Transverse colon (tissue), 4 donors: ENCODE data around the gene PI4KA. TPM values are rescaled to one million over a fixed set of nuclear protein-coding genes. Genes with fewer than 3 reads are reported as not detected.

Experiments
- DNase-seq: peaks from one replicate; pipeline ENCODE4 v3.0.0-alpha.2; 2019
- H3K27ac ChIP-seq, 4 donors: fragments of 200-600 bp; sonication (generic); 2 replicates each; pipeline ENCODE4 v1.5.1; 2016 to 2018; ENCODE audit warnings: inconsistent platforms in 4 of 4
- H3K27me3 ChIP-seq: fragments of 200-600 bp; sonication (generic); 2 replicates; pipeline ENCODE4 v1.5.1; 2017; ENCODE audit warnings: inconsistent platforms
- H3K36me3 ChIP-seq, 4 donors: fragments of 200-600 bp; sonication (generic); 2 replicates each; pipeline ENCODE4 v1.5.1; 2017 to 2019; ENCODE audit warnings: inconsistent platforms in 4 of 4
- H3K4me1 ChIP-seq, 4 donors: fragments of 200-600 bp; sonication (generic); 2 replicates each; pipeline ENCODE4 v1.5.1; 2017 to 2020; ENCODE audit warnings: inconsistent platforms in 4 of 4
- H3K4me3 ChIP-seq, 4 donors: fragments of 200-600 bp; sonication (generic); 1 replicate in 1 of 4; 2 replicates in 3 of 4; pipeline versions ENCODE4 v1.5.1 to v1.6.1; 2017 to 2019; ENCODE audit warnings: inconsistent platforms in 4 of 4
- H3K9me3 ChIP-seq, 2 donors: fragments of 200-600 bp; sonication (generic); 2 replicates each; pipeline ENCODE4 v1.5.1; 2017 to 2019; ENCODE audit warnings: inconsistent platforms in 2 of 2
- EP300 ChIP-seq: sonication (generic); formaldehyde crosslinking; IDR thresholded peaks from one replicate; pipeline ENCODE4 v1.6.1; 2017; ENCODE audit warnings: antibody characterized with exemption, low read depth
- POLR2A ChIP-seq: fragments of 450-650 bp; IDR thresholded peaks from one replicate; pipeline ENCODE4 v1.6.1; 2016; ENCODE audit warnings: antibody characterized with exemption, mild to moderate bottlenecking, moderate library complexity
- POLR2AphosphoS5 ChIP-seq, 3 donors: sonication (generic); formaldehyde crosslinking; IDR thresholded peaks; one replicate each; pipeline ENCODE4 v1.6.1; 2016; ENCODE audit warnings: antibody characterized with exemption in 3 of 3
- WGBS, 2 donors: methylation state at CpG; one replicate each; pipeline ENCODE4 v1.1.5; 2018; ENCODE audit warnings: low coverage in 1 of 2; 5-methylcytosine and 5-hydroxymethylcytosine counted together
- in situ Hi-C, 4 donors: fragments of 200-750 bp; cut with MboI; loops; one replicate each; pipeline versions ENCODE4 v1.15.0 to v1.15.1; 2017; ENCODE audit warnings: low sequenced_read_pairs in 3 of 4, low pct_ligation_motif_present in 1 of 4, low pct_unique_long_range_greater_than_20kb in 1 of 4
- intact Hi-C: fragments of 100-400 bp; cut with DNase I; formaldehyde crosslinking; loops from one replicate; pipeline ENCODE4 v1.15.1; 2023; ENCODE audit warnings: low total_unique reads
- total RNA-seq, 4 donors: library from RNA; depleted of rRNA; stranded (reverse); fragments of >200 nt; gene quantifications; one replicate each; pipeline ENCODE4 v1.1.0, GENCODE V29; 2016
- TF ChIP-seq, protein P1 (sequence below), 5 experiments: fragments of 200-600 bp in 3 of 5; fragments of 450-650 bp in 2 of 5; sonication (generic) in 3 of 5; IDR thresholded peaks; 1 replicate in 2 of 5; 2 replicates in 3 of 5; pipeline ENCODE4 v1.5.1; 2016 to 2017; ENCODE audit warnings: antibody characterized with exemption in 5 of 5, inconsistent platforms in 3 of 5, mild to moderate bottlenecking in 2 of 5, moderate library complexity in 1 of 5

The PI4KA gene
- total RNA-seq, 4 donors from 2014 or later, result 90.8 to 126 (median 109) TPM

DNA sequence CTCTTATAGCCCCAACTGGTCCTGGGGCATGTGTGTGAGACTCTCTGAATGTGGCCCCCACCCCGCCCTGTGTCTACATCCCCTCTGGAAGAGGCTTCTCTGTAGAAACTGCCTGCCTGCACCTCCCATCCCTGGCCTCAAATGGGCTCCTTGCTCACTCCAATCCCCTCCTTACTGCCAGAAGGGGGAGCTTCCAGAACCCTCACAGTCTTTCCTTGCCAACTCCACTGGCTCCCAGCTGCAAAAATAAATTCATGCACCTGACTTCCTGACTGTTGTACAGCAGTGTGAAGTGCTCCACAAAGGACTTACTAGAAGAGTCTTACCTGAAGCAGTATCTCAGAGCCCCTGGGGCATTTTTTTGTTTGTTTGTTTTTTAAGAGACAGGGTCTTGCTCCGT is 99.9 kb downstream of the PI4KA start:
- 83 to 95% methylated on average over 1 to 2 of the region's 2 CpGs for WGBS, 2 donors
- Histone ChIP-seq H3K4me3 (no peak overlapping the region), H3K27me3 (no peaks in the 10 kb centered on the region), H3K9me3 (no peaks in the 10 kb centered on the region), H3K4me1 (no peaks in the 10 kb centered on the region), H3K27ac (no peak overlapping the region), H3K36me3 (peaks cover 0 to 27% (median 12%) of the 10 kb centered on the region in 4 donors)
- intact Hi-C loops, result no loop called here
- no peak for DNase-seq
- in situ Hi-C loops, result no loop called here
- no peak for TF ChIP-seq POLR2AphosphoS5 (IDR thresholded peaks at IDR 0.05)
- no peak for TF ChIP-seq EP300
- TF ChIP-seq POLR2A, result no peak
- TF ChIP-seq, protein P1, sequence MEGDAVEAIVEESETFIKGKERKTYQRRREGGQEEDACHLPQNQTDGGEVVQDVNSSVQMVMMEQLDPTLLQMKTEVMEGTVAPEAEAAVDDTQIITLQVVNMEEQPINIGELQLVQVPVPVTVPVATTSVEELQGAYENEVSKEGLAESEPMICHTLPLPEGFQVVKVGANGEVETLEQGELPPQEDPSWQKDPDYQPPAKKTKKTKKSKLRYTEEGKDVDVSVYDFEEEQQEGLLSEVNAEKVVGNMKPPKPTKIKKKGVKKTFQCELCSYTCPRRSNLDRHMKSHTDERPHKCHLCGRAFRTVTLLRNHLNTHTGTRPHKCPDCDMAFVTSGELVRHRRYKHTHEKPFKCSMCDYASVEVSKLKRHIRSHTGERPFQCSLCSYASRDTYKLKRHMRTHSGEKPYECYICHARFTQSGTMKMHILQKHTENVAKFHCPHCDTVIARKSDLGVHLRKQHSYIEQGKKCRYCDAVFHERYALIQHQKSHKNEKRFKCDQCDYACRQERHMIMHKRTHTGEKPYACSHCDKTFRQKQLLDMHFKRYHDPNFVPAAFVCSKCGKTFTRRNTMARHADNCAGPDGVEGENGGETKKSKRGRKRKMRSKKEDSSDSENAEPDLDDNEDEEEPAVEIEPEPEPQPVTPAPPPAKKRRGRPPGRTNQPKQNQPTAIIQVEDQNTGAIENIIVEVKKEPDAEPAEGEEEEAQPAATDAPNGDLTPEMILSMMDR (IDR thresholded peaks at IDR 0.05), result no peak

DNA sequence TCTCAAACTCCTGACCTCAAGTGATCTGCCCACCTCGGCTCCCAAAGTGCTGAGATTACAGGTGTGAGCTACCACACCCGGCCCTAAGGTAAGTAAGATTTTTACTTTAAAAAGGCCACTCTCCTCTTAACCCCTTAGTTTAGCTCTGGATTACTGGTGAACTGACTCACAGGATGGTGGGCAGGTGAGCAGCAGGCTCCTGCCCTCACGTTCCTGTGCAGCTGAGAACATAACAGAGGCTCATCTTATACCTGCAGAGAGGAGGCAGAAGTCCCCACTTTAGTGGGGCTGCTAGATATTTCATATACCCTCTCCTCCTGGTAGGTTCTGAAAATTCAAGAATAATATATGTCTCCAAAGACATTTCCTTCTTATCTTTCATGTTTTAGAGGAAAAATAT is 101.8 kb downstream of the PI4KA start:
- no peak for DNase-seq
- H3K4me3 ChIP-seq, result no peak overlapping the region
- in situ Hi-C loops, result no loop called here
- H3K27me3 ChIP-seq, result no peaks in the 10 kb centered on the region
- H3K4me1 ChIP-seq, result no peaks in the 10 kb centered on the region
- no peak overlapping the region for H3K27ac ChIP-seq
- H3K9me3 ChIP-seq, result no peaks in the 10 kb centered on the region
- WGBS, 2 donors, result 94% methylated on average over 3 of the region's 3 CpGs; no CpG with 5 or more reads in 1 of the 2 donors
- peaks cover 0 to 23% (median 11%) of the 10 kb centered on the region in 4 donors for H3K36me3 ChIP-seq
- no peak for TF ChIP-seq POLR2A
- no peak for TF ChIP-seq POLR2AphosphoS5 (IDR thresholded peaks at IDR 0.05)
- no peak for TF ChIP-seq EP300
- TF ChIP-seq, protein P1 (IDR thresholded peaks at IDR 0.05), result no peak
- intact Hi-C loops, result no loop called here

GRCh38 chr22:20752873-20753272 is 105.7 kb downstream of the PI4KA start:
- no peaks in the 10 kb centered on the region for H3K9me3 ChIP-seq
- 97% methylated on average over 10 of the region's 10 CpGs; no CpG with 5 or more reads in 1 of the 2 donors for WGBS, 2 donors
- H3K27me3 ChIP-seq, result no peaks in the 10 kb centered on the region
- no peak overlapping the region for H3K27ac ChIP-seq
- H3K36me3 ChIP-seq, result peaks cover 0 to 11% (median 4%) of the 10 kb centered on the region in 4 donors
- no peak overlapping the region for H3K4me3 ChIP-seq
- DNase-seq, result no peak
- in situ Hi-C loops, result no loop called here
- no peak for TF ChIP-seq POLR2AphosphoS5 (IDR thresholded peaks at IDR 0.05)
- TF ChIP-seq EP300, result no peak
- no peak for TF ChIP-seq POLR2A
- TF ChIP-seq, protein P1 (IDR thresholded peaks at IDR 0.05), result no peak
- intact Hi-C loops, result no loop called here
- H3K4me1 ChIP-seq, result peaks cover 0 to 8% (median 4%) of the 10 kb centered on the region in 4 donors

GRCh38 chr22:20752104-20752741 is 106.4 kb downstream of the PI4KA start:
- Histone ChIP-seq H3K4me3 (no peak overlapping the region), H3K9me3 (no peaks in the 10 kb centered on the region), H3K27ac (no peak overlapping the region), H3K4me1 (peaks cover 0 to 8% (median 4%) of the 10 kb centered on the region in 4 donors), H3K36me3 (peaks cover 0 to 14% (median 6%) of the 10 kb centered on the region in 4 donors), H3K27me3 (no peaks in the 10 kb centered on the region)
- no peak for DNase-seq
- WGBS, 2 donors, result 92 to 100% methylated on average over 1 to 7 of the region's 7 CpGs
- in situ Hi-C loops, result no loop called here
- TF ChIP-seq EP300 (no peak), POLR2A (no peak), POLR2AphosphoS5 (IDR thresholded peaks at IDR 0.05) (no peak)
- TF ChIP-seq, protein P1 (IDR thresholded peaks at IDR 0.05), result no peak
- intact Hi-C loops, result no loop called here
